Fibroblast of skin of scalp (primary cell): Measurements from ENCODE around the gene LBX1. TPM values are rescaled to one million over a fixed set of nuclear protein-coding genes. Genes with fewer than 3 reads are reported as not detected.
A peak's percentile ranks its signal among the peaks of the same experiment; 100 is the strongest.

Source experiments
- DNase-seq: peaks from one replicate; pipeline ENCODE4 v3.0.0-alpha.2; 2013
- polyA plus RNA-seq, 2 experiments: library from polyadenylated mRNA; unstranded; fragments of 120-200 nt; gene quantifications; one replicate each; pipeline ENCODE4 v1.2.1, GENCODE V29; 2013; ENCODE audit not compliant: insufficient read length in 2 of 2

LBX1 gene, protein sequence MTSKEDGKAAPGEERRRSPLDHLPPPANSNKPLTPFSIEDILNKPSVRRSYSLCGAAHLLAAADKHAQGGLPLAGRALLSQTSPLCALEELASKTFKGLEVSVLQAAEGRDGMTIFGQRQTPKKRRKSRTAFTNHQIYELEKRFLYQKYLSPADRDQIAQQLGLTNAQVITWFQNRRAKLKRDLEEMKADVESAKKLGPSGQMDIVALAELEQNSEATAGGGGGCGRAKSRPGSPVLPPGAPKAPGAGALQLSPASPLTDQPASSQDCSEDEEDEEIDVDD
- polyA plus RNA-seq (2013, experiment 1 of 2; ENCODE audit: insufficient read length) = not detected
- 0.52 TPM for polyA plus RNA-seq (2013, experiment 2 of 2; ENCODE audit: insufficient read length)

DNA sequence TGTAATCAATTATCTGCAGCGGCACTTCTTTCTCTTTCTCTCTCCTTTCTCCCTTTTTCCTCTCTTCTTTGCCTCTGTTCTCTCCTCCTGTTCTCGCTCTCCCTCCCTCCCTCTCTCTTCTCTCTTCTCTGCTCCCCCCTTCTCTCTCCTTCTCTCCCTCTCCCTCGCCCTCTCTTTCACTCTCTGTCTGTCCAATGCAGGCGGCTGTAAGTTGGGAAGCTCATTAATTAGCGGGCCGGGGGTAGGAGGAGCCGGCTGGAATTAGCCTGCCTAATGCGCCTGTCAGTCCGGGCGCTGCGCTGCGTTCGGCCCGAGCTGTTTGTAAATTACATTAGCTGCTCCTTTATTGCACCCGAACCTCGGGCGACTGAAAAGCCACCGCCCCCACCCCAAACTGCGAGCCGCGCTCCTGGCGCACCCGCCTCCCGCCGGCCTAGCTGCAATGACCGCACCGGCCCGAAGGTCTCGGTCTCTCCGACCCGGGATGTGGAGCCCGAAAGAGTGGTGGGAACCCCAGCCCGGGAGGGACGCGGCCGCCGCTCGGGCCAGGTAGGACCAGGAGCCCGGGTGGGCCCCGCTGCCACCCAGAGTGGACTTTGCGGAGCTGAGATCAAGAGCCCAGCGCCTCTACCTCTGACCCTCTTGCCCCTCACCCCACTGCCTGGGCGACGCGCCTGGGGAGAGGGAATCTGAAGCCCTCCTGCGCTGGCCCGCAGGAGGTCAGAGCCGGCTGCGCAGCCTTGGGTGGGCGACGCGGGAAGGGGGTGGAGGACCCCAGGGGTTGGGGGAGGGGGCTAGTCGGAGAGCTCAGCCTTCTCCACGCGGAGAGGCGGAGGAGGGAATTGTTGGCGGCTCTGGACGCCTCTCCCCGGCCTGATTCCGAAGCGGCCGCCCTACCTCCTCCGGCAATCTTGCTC, at the start of gene LBX1:
Gene LBX1 (minus strand): TSS at position 198 of the 917 bp plus-strand sequence. CDS start 648 bp downstream, outside the sequence.
- DNase-seq = no peak

DNA sequence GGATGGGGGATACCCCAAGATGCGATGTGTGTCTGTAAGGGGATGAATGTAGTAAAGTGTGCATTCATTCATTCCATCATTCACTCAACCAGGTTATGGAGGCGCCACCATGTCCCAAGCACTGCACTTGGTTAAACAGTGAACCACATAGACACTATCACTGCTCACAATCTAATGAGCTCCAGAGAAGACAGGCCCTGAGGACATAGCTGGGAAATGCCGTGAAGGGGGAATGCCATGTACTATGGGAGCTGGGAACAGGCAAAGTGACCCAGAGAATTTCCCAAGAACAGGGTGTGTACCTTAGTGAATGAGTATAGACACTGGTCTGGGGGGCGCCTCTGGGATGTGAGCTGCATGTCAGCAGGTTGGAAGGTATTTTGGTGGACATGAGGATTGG, 44.5 kb upstream of the LBX1 start:
- DNase-seq = no peak

DNA sequence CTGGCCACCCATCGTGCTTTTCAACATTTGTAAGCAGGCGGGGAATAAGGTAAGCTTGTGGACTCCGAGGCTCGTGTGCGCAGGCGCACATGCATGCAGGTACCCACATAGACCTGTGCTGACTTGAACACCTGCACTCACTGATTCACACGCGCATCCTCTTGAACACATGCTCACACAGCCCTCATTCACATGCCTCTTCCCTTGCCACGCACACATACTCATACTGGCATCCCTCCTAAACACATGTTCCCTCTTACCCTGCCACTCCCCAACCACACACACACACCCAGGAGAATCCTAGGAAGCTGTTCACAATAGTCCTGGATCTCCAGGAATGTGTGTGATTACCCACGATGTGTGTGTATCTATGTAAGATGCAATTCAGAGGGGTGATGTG, 44.1 kb upstream of the LBX1 start:
- no peak for DNase-seq

DNA sequence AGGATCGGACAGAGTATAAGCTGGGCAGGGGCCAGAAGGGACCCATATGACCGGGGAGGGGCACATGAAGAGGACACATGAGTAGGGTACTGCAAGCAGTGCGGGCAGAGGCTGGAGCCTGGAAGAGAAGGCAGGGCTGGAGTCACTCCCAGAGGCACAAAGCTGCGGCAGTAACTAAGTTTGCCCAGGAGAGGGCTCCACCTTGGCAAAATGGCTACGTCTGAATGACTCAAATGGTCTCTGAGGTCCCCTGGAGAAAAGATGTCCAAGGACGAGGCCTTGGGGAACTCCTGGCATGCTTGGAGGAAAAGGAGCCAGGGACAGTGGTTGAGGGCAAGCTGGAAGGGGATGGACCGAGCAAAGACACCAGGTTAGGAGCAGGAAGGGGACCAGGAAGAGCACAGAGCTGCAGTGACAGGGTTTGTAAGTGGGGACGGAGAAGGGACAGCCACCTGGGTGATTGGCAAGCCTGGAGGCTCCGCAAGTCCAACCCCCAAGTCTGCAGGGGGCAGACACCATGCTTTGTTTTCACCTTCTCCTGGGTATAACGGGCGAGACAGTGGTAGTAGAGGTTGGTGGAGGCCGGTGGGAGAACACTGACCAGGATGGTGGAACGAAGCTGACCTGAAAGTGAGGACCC, 43.1 kb upstream of the LBX1 start:
- peak; percentile 70 for DNase-seq

DNA sequence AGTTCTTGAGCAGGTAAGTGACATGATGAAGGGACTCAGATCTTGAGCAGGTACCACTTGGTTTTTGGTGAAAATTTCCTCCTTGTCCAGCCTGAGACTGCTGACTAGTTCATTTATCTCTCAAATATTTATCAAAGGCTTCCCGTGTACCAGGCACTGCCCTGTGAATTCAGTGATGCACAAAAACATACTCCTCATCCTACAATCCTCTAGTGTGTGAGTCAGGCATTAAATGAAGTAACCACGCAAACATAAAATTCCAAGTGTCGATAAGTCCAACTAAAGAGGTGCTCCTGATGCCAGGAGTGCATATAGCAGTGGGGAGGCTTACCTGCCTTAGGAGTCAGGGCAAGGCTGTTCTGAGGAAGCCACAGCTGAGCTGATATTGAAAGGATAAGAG, 41.5 kb upstream of the LBX1 start:
- no peak for DNase-seq

DNA sequence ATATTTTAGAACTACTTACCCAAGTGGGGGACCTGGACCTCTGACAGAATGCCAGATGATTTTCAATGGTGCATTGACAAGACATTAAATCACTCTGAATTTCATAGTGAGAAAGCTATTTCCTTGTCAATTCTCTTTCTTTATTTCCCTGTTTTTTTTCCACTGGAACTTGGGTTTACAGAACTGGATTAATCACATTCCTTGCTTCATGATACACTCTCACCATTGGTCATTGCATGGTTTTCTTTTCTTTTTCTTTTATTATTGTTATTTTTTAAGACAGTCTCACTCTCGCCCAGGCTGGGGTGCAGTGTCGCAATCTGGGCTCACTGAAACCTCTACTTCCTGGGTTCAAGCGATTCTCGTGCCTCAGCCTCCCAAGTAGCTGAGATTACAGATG, 38.5 kb upstream of the LBX1 start:
- DNase-seq = no peak

DNA sequence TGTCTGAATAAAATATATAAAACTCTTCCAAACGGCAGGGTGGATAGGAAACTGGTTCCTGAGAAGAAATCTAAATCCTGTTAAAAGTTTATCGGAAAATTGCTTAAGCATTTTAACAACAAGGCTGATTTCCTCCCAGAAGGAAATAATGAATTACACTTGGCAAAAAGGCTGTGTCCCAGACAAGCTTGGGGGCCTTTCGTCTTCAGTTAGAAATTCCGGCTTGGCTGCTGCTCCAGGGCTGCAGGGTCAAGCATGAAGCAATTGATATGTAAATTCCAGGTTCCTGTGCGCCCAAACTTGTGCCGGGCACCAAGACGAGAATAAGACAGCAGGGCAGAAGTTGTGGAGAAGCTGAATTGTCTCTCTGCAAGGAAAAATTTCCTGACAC, 38.0 kb upstream of the LBX1 start:
- DNase-seq = no peak

DNA sequence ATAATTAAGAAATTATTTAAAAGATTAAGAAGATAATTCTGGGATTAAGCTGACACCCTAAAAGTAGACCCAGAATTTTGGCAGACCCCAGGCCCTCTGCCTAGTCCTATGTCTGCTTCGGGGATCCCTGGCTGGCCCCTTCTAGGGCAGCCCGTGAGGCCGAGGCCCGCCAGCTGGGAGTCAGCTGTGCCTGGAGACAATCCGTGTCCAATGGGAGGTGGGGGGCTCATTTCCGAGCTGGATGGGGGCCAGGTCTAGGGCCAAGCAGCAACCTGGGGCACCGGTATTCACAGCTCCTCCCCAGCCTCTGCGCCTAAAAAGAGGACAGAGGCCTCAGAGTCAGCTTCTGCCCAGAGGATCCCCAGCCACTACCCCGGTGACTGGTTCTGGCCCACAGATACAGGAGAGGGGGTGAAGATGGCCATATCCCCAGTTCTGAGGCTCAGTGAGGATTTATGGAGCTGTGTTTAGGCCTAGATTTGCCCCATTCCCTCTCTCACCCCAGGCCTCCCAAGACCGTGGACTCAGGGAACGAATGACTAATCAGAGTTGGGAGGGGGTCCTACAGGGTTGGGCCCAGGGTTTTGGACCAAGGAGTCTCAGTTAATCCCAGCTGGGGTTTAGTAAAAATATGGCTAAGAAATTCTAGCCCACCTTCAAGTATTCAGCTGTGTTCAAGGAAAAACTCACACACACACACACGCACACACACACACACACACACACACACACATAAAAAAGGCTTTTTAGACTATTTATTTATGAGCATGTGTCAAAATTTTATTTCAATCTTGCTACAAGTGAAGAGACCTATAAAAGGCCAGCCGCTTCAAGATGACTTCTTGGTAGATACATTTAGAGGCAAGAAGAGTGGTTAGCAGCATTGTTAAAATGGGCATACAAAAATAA, 37.4 kb upstream of the LBX1 start:
- DNase-seq = no peak

DNA sequence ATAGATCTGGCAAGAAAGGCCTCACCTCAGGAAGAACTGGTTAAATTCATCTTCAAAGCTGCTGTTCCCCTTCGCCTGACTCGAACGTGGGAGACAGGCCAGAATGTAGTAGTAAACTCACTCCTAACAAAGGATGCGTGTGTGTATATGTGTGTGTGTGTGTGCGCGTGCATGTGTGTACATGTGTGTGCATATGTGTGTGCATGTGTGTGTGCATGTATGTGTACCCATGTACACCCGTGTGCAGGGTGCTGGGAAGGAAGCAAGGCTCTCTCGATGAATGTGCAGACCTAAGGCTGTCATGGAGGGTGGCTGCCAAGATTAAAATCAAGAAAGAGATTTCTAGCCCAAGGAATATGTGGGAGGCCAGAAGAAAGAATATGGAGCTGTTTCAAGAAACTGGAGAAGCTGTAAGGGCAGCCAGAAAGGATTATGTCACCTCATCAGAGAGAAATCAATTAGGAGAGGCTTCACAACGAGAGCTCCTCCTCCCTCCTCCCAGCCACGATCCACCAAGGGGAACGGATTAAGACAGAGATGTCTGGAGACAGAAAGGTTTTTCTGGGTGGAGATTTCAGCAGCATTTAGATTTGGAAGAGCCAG, 34.0 kb upstream of the LBX1 start:
- DNase-seq = no peak

DNA sequence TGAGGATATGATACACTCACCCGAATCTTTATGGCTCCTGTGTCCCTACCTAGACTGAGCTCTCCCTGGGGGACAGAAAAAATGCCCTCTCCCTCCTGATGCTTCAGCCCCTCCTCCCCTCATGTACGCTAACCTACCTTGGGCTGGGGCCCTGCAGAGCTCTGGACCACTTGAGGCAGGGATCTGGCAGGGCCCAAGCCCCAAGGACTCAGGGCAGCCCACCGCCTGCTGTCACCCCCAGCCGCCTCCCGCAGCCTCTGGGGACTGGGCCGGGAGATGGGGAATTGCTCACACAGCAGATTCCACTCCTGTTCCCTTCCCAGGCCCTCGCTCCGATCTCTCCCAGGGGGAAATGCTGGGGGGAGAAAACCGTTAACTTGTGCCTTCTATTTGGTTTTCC, 32.9 kb upstream of the LBX1 start:
- DNase-seq = no peak

DNA sequence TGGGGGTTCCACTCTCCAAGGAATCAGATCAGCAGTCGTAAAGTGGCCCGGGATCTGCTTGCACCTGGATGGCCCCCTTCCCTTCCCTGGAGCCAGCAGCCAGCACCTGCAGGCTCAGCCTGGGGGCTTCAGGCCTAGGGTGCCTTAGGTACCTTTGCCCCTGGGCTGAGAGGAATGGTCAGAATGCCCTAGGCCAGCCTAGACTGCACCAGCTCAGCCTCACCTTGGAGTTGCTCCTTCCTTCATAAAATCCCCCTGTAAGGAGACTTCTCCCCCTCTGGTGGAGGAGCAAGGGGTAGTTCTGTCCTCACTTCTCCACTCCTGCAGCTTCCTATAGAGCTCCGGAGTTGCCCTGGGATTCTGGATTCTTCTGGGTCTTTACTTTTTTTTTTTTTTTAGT, 32.4 kb upstream of the LBX1 start:
- DNase-seq = no peak

DNA sequence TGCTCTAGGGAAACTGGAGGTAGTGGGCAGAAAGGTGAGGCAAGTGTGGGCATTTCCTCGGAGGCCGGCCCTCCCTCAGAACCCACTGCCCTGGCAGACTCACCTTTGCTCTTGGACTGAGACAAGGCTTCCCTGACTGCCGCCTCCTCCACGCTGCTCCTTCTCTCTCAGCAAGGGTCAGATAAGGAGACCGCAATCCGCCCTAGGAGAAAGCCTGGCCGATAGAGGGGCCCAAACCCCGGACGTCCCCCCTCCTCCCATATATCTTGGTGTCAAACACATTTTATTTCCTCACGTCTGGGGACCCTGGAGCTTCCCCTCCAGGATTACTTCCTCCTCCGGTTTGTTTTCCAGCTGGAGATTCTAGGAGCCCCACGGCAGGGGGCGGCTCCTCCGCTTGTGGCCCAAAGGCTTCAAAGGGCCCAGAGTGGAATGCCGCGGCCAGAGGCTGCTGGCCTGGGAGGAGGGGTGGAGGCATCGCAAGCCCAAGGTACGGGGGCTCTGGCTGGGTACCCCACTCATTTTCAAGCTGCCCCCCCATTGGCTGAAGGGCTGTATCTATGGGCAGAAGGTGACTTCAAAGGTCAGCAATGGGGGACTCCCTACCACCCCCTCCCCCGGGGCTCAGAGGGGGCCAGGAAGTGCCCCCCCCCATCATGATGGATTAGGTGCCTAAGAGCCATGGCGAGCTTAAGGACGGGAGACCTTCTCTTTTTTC, 31.7 kb upstream of the LBX1 start:
- no peak for DNase-seq

DNA sequence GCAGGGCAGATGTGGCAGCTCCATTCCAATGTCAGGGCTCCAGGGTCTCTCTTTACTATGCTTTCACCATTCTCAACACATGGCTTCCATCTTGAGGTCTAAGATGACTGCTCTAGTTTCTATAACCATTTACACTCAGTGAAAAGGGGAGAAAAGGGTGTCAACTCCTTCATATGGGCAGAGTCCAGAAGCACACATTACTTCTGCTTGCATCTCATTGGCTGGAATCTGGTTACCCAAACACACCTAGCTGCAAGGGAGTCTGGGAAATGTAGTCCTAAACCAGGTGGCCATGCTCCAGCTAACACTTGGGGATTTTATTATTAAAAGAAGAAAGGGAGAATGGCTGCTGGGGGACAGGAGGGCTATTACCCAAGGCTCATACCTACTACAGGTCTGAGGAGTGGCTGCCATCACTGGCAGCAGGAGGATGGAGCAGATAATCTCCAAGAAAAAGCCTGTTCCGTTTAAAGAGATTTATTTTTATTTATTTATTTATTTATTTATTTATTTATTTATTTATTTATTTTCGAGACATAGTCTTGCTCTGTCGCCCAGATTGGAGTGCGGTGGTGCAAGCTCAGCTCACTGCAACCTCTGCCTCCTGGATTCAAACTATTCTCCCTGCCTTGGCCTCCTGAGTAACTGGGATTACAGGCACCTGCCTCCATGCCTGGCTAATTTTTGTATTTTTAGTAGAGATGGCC, 29.1 kb upstream of the LBX1 start:
- no peak for DNase-seq

DNA sequence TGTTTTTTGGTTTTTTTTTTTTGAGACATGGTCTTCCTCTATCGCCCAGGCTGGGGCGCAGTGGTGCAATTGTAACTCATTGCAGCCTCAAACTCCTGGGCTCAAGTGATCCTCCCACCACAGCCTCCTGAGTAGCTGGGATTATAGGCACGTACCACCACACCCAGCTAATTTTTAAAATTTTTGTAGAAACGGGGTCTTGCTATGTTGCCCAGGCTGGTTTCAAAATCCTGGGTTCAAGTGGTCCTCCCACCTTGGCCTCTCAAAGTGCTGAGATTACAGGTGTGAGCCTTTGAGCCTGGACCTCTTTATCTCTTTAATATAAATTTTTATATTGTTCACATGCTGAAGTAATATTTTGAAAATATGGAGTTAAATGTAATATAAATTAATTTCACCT, 28.2 kb upstream of the LBX1 start:
- no peak for DNase-seq

DNA sequence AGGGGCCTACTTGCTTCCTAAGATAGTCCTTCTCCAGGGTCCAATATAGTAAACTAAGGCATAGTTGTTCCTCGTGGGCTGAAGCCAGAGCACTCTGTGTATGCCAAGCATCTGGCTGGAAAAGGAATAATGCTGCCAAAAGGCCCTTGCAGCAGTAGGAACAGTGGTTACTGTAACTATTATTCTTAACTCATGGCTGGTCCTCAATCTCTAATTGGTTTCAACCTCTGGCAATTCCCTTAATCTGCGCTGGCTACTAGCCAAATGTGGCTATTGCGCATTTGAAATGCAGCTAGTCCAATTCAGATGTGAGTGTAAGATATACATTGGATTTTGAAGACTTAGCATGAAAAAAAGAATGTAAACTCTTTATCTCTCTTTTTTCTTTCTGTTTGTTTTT, 27.8 kb upstream of the LBX1 start:
- DNase-seq = no peak

DNA sequence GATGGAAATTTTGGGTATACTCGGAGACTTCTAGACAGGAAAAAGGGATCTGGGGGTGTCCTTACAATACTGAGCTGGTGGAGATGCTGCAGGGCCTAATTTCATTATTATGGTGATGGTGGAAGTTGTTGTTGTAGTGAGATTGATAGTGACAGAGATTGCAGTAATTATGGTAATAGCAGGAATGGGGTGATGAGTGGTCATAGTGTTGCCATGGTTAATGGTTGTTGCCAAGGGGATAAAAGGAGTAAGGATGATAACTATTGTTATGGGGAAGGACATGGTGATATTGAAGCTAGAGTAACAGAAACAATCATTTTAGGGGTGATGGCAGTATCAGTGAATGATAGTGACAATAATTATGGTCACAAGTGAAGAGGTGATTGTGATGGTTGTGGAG, 27.1 kb upstream of the LBX1 start:
- DNase-seq = no peak

DNA sequence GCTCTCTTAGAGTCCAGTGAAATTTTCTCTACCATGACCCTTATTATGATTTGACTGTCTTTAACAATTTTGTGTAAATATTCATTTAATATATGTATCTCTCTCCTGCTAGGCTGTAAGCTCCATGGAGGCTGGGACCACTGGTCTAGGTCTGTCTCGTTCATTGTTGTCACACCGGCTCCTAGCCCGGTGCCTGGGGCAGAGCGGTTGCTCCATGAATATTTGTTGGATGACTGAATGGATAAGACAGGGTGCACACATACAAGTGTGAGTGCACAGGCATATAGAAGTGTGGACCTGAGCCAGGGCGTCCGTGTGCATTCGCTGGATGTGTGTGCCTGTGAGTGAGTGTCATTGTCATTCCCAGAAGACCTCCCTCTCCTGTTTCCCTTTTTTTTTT, 20.9 kb upstream of the LBX1 start:
- no peak for DNase-seq

DNA sequence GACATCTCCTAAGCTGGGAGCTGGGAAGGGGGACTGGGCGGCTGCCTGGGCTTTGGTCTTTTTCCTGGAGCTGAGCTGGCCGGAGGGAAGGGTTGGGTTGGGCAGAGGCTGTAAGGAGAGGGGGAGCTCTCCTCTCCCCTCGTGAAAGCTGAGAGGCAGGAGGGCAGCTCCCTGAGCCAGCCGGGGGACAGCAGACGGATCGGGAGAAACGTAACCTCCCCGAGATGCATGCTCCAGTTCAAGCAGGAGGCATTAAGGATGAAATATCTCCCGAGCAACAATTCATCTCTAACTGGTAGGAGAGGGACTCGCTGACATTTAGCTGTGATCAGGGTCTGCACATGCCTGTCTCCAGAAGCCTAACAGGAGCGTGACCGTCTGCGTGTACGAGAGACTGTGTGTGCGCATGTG, 19.9 kb upstream of the LBX1 start:
- no peak for DNase-seq

DNA sequence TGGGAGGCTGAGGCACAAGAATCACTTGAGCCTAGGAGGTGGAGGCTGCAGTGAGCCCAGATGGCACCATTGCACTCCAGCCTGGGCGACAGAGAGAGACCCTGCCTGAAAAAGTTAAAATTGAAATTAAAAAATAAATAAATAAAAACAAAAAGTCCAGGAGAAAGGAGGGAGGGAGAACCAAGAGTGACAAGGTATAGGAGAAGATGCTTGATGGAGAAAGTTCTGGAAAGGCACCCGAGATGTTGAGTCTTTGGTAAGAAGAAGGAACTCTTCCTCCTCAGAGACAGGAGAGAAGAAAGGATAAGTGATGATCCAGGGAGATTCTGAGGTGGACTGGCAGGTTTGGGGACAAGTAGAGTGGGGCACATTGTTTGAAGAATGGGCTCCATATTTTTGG, 17.4 kb upstream of the LBX1 start:
- DNase-seq = no peak

DNA sequence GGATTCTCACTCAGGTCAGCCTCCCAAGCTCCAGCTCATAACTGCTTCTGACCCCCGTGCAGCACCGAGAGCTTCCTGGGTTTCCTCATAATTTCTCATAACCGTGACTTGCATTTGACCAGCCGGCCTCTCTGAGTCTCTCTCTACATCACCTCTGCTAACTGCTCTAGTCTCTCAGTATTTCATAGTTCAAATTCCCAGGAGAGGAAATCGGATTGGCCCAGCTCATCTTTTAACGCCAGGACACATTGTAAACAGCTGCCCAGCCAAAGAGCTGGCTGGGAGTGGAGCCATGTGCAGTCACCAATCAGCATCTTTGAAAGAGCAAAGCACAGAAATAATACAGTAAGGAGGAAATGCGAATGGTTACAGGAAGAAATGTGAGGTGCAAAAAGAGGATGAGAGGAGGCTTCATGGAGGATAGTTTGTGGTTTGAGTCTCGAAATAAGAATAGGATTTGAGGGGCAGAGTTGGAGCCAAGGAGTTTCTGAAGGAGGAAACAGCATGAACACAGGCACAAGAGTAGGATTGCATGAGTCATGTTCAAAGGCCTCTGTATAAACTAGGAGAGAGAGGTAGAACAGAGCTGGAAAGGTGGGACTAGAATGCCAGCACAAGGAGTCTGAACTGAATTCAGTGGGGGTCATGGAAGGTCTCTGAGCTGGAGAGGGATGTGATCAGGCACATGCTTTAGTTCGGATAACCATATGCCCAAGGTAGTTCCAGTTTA, 15.2 kb upstream of the LBX1 start:
- no peak for DNase-seq
